ENCODE data around the gene ZFAND2B.
A peak's percentile ranks its signal among the peaks of the same experiment; 100 is the strongest.
"Not testable (repeated sequence)": the region's sequence is repeated elsewhere in the genome, so short reads cannot be mapped to it uniquely, and the experiment has no call there.

ZFAND2B gene

GRCh38 chr2:219175928-219176817, 30.4 kb upstream of the ZFAND2B start:
- no peak for DNase-seq (ENCODE audit: low spot score)

GRCh38 chr2:219176818-219177551, 29.6 kb upstream of the ZFAND2B start, which contains the start of gene CNPPD1:
Gene CNPPD1, minus strand, starts transcription at chr2:219176925. Its CDS starts 97 bp downstream, at chr2:219176828.
- peak; percentile 78 for DNase-seq (ENCODE audit: low spot score)

- peak; percentile 95 for DNase-seq (ENCODE audit: low spot score)
Measured at GRCh38 chr2:219177552-219178376, 28.8 kb upstream of the ZFAND2B start, which contains the start of gene RETREG2. Gene RETREG2, plus strand, starts transcription at chr2:219178275. Its CDS starts 78 bp downstream, at chr2:219178353.

- peak; percentile 54 for DNase-seq (ENCODE audit: low spot score)
Measured at GRCh38 chr2:219178377-219179175, 28.0 kb upstream of the ZFAND2B start.

GRCh38 chr2:219179601-219180465, 26.7 kb upstream of the ZFAND2B start:
- no peak for DNase-seq (ENCODE audit: low spot score)

GRCh38 chr2:219180961-219181360, 25.6 kb upstream of the ZFAND2B start:
- no peak for DNase-seq (ENCODE audit: low spot score)

- DNase-seq (ENCODE audit: low spot score), result no peak
Measured at GRCh38 chr2:219181531-219181930, 25.1 kb upstream of the ZFAND2B start.

GRCh38 chr2:219182331-219183150, 24.0 kb upstream of the ZFAND2B start:
- DNase-seq (ENCODE audit: low spot score), result no peak

- no peak for DNase-seq (ENCODE audit: low spot score)
Measured at GRCh38 chr2:219183151-219183772, 23.3 kb upstream of the ZFAND2B start.

- DNase-seq (ENCODE audit: low spot score), result no peak
Measured at GRCh38 chr2:219184121-219184520, 22.5 kb upstream of the ZFAND2B start.

- no peak for DNase-seq (ENCODE audit: low spot score)
Measured at GRCh38 chr2:219186754-219187456, 19.7 kb upstream of the ZFAND2B start.

- DNase-seq (ENCODE audit: low spot score), result no peak
Measured at GRCh38 chr2:219197388-219197787, 9.2 kb upstream of the ZFAND2B start.

GRCh38 chr2:219198974-219199373, 7.6 kb upstream of the ZFAND2B start:
- DNase-seq (ENCODE audit: low spot score), result no peak

GRCh38 chr2:219199470-219200211, 6.9 kb upstream of the ZFAND2B start:
- DNase-seq (ENCODE audit: low spot score), result no peak

- DNase-seq (ENCODE audit: low spot score), result not testable (repeated sequence)
Measured at GRCh38 chr2:219200502-219201326, 5.9 kb upstream of the ZFAND2B start.

- DNase-seq (ENCODE audit: low spot score), result not testable (repeated sequence)
Measured at GRCh38 chr2:219201331-219201730, 5.3 kb upstream of the ZFAND2B start.
